IgD-negative memory B cell (primary cell): ENCODE data around the gene RUNX3. TPM values are rescaled to one million over a fixed set of nuclear protein-coding genes. Genes with fewer than 3 reads are reported as not detected.
"Not testable (repeated sequence)": the region's sequence is repeated elsewhere in the genome, so short reads cannot be mapped to it uniquely, and the experiment has no call there.

ENCODE experiments used
- H3K27ac Mint-ChIP-seq, 3 donors: one replicate each; pipeline ENCODE4 v1.8.0; 2020 to 2022; ENCODE audit warnings: mild to moderate bottlenecking in 3 of 3, mixed read lengths in 3 of 3, moderate library complexity in 1 of 3
- H3K27me3 Mint-ChIP-seq: one replicate; pipeline ENCODE4 v1.8.0; 2021; ENCODE audit warnings: mixed read lengths
- H3K36me3 Mint-ChIP-seq: one replicate; pipeline ENCODE4 v1.8.0; 2020; ENCODE audit warnings: mild to moderate bottlenecking, mixed read lengths
- H3K4me1 Mint-ChIP-seq, 3 donors: one replicate each; pipeline ENCODE4 v1.8.0; 2020 to 2022; ENCODE audit warnings: mixed read lengths in 3 of 3, mild to moderate bottlenecking in 1 of 3
- H3K4me3 Mint-ChIP-seq, 4 donors: one replicate each; pipeline ENCODE4 v1.8.0; 2020 to 2022; ENCODE audit warnings: mild to moderate bottlenecking in 4 of 4, mixed read lengths in 4 of 4, moderate library complexity in 3 of 4
- H3K9me3 Mint-ChIP-seq, 3 donors: one replicate each; pipeline ENCODE4 v1.8.0; 2020 to 2021; ENCODE audit warnings: mixed read lengths in 3 of 3, mild to moderate bottlenecking in 1 of 3
- polyA plus RNA-seq: library from polyadenylated mRNA; unstranded; fragments of 300-500 nt; fragmentation: Illumina TruSeq; gene quantifications from one replicate; pipeline ENCODE4 v1.2.3, GENCODE V29; 2021

The RUNX3 gene
- polyA plus RNA-seq, result 30.1 TPM

- Mint-ChIP-seq H3K27me3 (no peaks in the 10 kb centered on the region), H3K27ac (peak within 1 kb of the TSS; percentile 99), H3K4me1 (peaks cover 30 to 40% (median 31%) of the 10 kb centered on the region in 3 donors), H3K36me3 (peaks cover 3% of the 10 kb centered on the region), H3K9me3 (no peaks in the 10 kb centered on the region), H3K4me3 (peak within 1 kb of the TSS; percentile 93 to 100 (median 100))
These were observed at the start of gene RUNX3 for GRCh38 chr1:24930260-24931145. RUNX3 (minus strand) TSS chr1:24930276; CDS start chr1:24929868, 408 bp downstream.

GRCh38 chr1:24979232-24979631, 49.2 kb upstream of the RUNX3 start:
- not testable (repeated sequence) for H3K4me1 Mint-ChIP-seq, H3K4me3 Mint-ChIP-seq, H3K27me3 Mint-ChIP-seq, H3K36me3 Mint-ChIP-seq, H3K27ac Mint-ChIP-seq
- H3K9me3 Mint-ChIP-seq, result peaks cover 7 to 23% (median 17%) of the 10 kb centered on the region in 3 donors

- Mint-ChIP-seq H3K4me3 (no peak overlapping the region), H3K27ac (peak overlapping the region in 2 of 3 donors; percentile 16 to 81), H3K4me1 (peaks cover 0 to 3% (median 0%) of the 10 kb centered on the region in 3 donors), H3K9me3 (peaks cover 7 to 26% (median 17%) of the 10 kb centered on the region in 3 donors), H3K27me3 (peaks cover 3% of the 10 kb centered on the region), H3K36me3 (peaks cover 5% of the 10 kb centered on the region)
These were observed 48.4 kb upstream of the RUNX3 start for GRCh38 chr1:24978383-24979032.

GRCh38 chr1:24975391-24975790, 45.3 kb upstream of the RUNX3 start:
- Mint-ChIP-seq H3K27ac (no peak overlapping the region), H3K4me3 (no peak overlapping the region), H3K36me3 (peaks cover 5% of the 10 kb centered on the region), H3K4me1 (peaks cover 0 to 4% (median 0%) of the 10 kb centered on the region in 3 donors), H3K9me3 (peaks cover 7 to 26% (median 19%) of the 10 kb centered on the region in 3 donors), H3K27me3 (peaks cover 3% of the 10 kb centered on the region)

GRCh38 chr1:24973315-24973714, 43.2 kb upstream of the RUNX3 start:
- Mint-ChIP-seq H3K9me3 (peaks cover 7 to 26% (median 18%) of the 10 kb centered on the region in 3 donors), H3K27me3 (peaks cover 3% of the 10 kb centered on the region), H3K4me3 (no peak overlapping the region), H3K36me3 (peaks cover 3% of the 10 kb centered on the region), H3K4me1 (peaks cover 0 to 7% (median 0%) of the 10 kb centered on the region in 3 donors), H3K27ac (no peak overlapping the region)

- H3K27me3 Mint-ChIP-seq, result peaks cover 3% of the 10 kb centered on the region
- peaks cover 7 to 26% (median 13%) of the 10 kb centered on the region in 3 donors for H3K9me3 Mint-ChIP-seq
- no peak overlapping the region for H3K27ac Mint-ChIP-seq
- peaks cover 0 to 7% (median 0%) of the 10 kb centered on the region in 3 donors for H3K4me1 Mint-ChIP-seq
- H3K36me3 Mint-ChIP-seq, result peaks cover 3% of the 10 kb centered on the region
- H3K4me3 Mint-ChIP-seq, result no peak overlapping the region
These were observed 42.8 kb upstream of the RUNX3 start for GRCh38 chr1:24972915-24973242.

GRCh38 chr1:24972221-24972914, 42.3 kb upstream of the RUNX3 start:
- H3K27ac Mint-ChIP-seq, result no peak overlapping the region
- peaks cover 7 to 26% (median 12%) of the 10 kb centered on the region in 3 donors for H3K9me3 Mint-ChIP-seq
- no peak overlapping the region for H3K4me3 Mint-ChIP-seq
- H3K27me3 Mint-ChIP-seq, result peaks cover 3% of the 10 kb centered on the region
- H3K36me3 Mint-ChIP-seq, result peaks cover 3% of the 10 kb centered on the region
- peaks cover 0 to 7% (median 0%) of the 10 kb centered on the region in 3 donors for H3K4me1 Mint-ChIP-seq

GRCh38 chr1:24970926-24971875, 41.1 kb upstream of the RUNX3 start:
- peaks cover 0 to 7% (median 0%) of the 10 kb centered on the region in 3 donors for H3K4me1 Mint-ChIP-seq

GRCh38 chr1:24970399-24970753, 40.3 kb upstream of the RUNX3 start:
- peaks cover 2 to 14% (median 4%) of the 10 kb centered on the region in 3 donors for H3K9me3 Mint-ChIP-seq
- no peaks in the 10 kb centered on the region for H3K36me3 Mint-ChIP-seq
- H3K27ac Mint-ChIP-seq, result no peak overlapping the region
- H3K27me3 Mint-ChIP-seq, result no peaks in the 10 kb centered on the region
- H3K4me1 Mint-ChIP-seq, result peaks cover under 1 to 9% (median 2%) of the 10 kb centered on the region in 3 donors
- H3K4me3 Mint-ChIP-seq, result no peak overlapping the region

More at GRCh38 chr1:24970926-24971875, 41.1 kb upstream of the RUNX3 start:
- Mint-ChIP-seq H3K27me3 (peaks cover 2% of the 10 kb centered on the region), H3K9me3 (peaks cover 5 to 21% (median 9%) of the 10 kb centered on the region in 3 donors), H3K4me3 (no peak overlapping the region), H3K36me3 (peaks cover 1% of the 10 kb centered on the region), H3K27ac (peak overlapping the region in 1 of 3 donors; percentile 58)

- no peak overlapping the region for H3K27ac Mint-ChIP-seq
- H3K27me3 Mint-ChIP-seq, result no peaks in the 10 kb centered on the region
- peaks cover 5 to 11% (median 6%) of the 10 kb centered on the region in 3 donors for H3K4me1 Mint-ChIP-seq
- H3K4me3 Mint-ChIP-seq, result peak overlapping the region in 1 of 4 donors; percentile 49
- H3K9me3 Mint-ChIP-seq, result peaks cover 0 to 8% (median 2%) of the 10 kb centered on the region in 3 donors
- no peaks in the 10 kb centered on the region for H3K36me3 Mint-ChIP-seq
These were observed 39.7 kb upstream of the RUNX3 start for GRCh38 chr1:24969596-24970398.

- no peaks in the 10 kb centered on the region for H3K36me3 Mint-ChIP-seq
- no peak overlapping the region for H3K4me3 Mint-ChIP-seq
- H3K27me3 Mint-ChIP-seq, result no peaks in the 10 kb centered on the region
- peaks cover 12 to 15% (median 12%) of the 10 kb centered on the region in 3 donors for H3K4me1 Mint-ChIP-seq
- H3K27ac Mint-ChIP-seq, result peak overlapping the region in 1 of 3 donors; percentile 42
- peaks cover 0 to 2% (median under 1%) of the 10 kb centered on the region in 3 donors for H3K9me3 Mint-ChIP-seq
These were observed 39.0 kb upstream of the RUNX3 start for GRCh38 chr1:24968941-24969585.

- Mint-ChIP-seq H3K9me3 (peaks cover 0 to 2% (median 0%) of the 10 kb centered on the region in 3 donors), H3K27ac (peak overlapping the region in 1 of 3 donors; percentile 54), H3K4me1 (peaks cover 16 to 25% (median 22%) of the 10 kb centered on the region in 3 donors), H3K4me3 (no peak overlapping the region), H3K27me3 (no peaks in the 10 kb centered on the region), H3K36me3 (no peaks in the 10 kb centered on the region)
These were observed 37.9 kb upstream of the RUNX3 start for GRCh38 chr1:24967962-24968361.

GRCh38 chr1:24967555-24967954, 37.5 kb upstream of the RUNX3 start:
- Mint-ChIP-seq H3K36me3 (no peaks in the 10 kb centered on the region), H3K4me1 (peaks cover 20 to 27% (median 26%) of the 10 kb centered on the region in 3 donors), H3K4me3 (no peak overlapping the region), H3K9me3 (peaks cover 0 to under 1% (median 0%) of the 10 kb centered on the region in 3 donors), H3K27me3 (no peaks in the 10 kb centered on the region), H3K27ac (no peak overlapping the region)
